GM23248 (cell line): ENCODE data around the gene PSENEN.

Source experiments
- EZH2 ChIP-seq: fragments of 200-600 bp; sonication (generic); IDR thresholded peaks from 2 replicates; pipeline ENCODE4 v1.6.1; 2018; ENCODE audit warnings: antibody characterized with exemption, mild to moderate bottlenecking; ENCODE audit not compliant: insufficient read depth, poor library complexity, severe bottlenecking
- EZH2phosphoT487 ChIP-seq: fragments of 200-600 bp; sonication (generic); IDR thresholded peaks from 2 replicates; pipeline ENCODE4 v1.6.1; 2018; ENCODE audit warnings: antibody characterized with exemption, moderate library complexity, mild to moderate bottlenecking, low read depth; ENCODE audit not compliant: insufficient read depth

- TF ChIP-seq EZH2phosphoT487 (no peak), EZH2 (no peak)
These were observed 21.8 kb upstream of the PSENEN start for GRCh38 chr19:35723671-35724070.
